Placental pericyte (primary cell): ENCODE results near the gene VAMP1. TPM values are rescaled to one million over a fixed set of nuclear protein-coding genes. Genes with fewer than 3 reads are reported as not detected.

ENCODE experiments used
- total RNA-seq: library from RNA; depleted of rRNA; stranded (reverse); fragments of >200 nt; gene quantifications from 2 replicates; pipeline ENCODE4 v1.2.3, GENCODE V29; 2012

The VAMP1 gene
- total RNA-seq = 2.1 and 3.9 TPM in 2 replicates

GRCh38 chr12:6470375-6471163 lies at the start of gene VAMP1:
VAMP1 (minus strand) TSS chr12:6470677; CDS start chr12:6470531, 146 bp downstream.

GRCh38 chr12:6493497-6494257 lies 23.2 kb upstream of the VAMP1 start, which contains the start of gene NCAPD2:
NCAPD2 (plus strand) TSS chr12:6494102; CDS start chr12:6495099, 997 bp downstream.

GRCh38 chr12:6492838-6493496 lies 22.5 kb upstream of the VAMP1 start, which contains the start of gene MRPL51:
MRPL51 (minus strand) TSS chr12:6493262; CDS start chr12:6493136, 126 bp downstream.

GRCh38 chr12:6451348-6452244 lies 18.9 kb downstream of the VAMP1 start, which contains the start of gene TAPBPL:
TAPBPL (plus strand) TSS chr12:6452042; CDS start chr12:6452249, 207 bp downstream.

GRCh38 chr12:6444704-6445688 lies 25.5 kb downstream of the VAMP1 start, which contains the start of gene CD27:
CD27 (plus strand) TSS chr12:6444955; CDS start chr12:6445096, 141 bp downstream.

Other genes starting within 250 kb of the VAMP1 start
- gene PLEKHG6, start 160.0 kb downstream of the VAMP1 start, total RNA-seq = not detected in 2 replicates
- 167 and 174 TPM in 2 replicates for gene TNFRSF1A, start 128.6 kb downstream of the VAMP1 start, total RNA-seq
- gene SCNN1A, start 95.1 kb downstream of the VAMP1 start, total RNA-seq = 0.44 and 0.57 TPM in 2 replicates
- gene LTBR, start 86.5 kb downstream of the VAMP1 start, total RNA-seq = 111 and 237 TPM in 2 replicates
- 0.29 TPM in 1 of 2 replicates, not detected in the other for gene CD27, start 25.7 kb downstream of the VAMP1 start, total RNA-seq
- 8.6 and 26.5 TPM in 2 replicates for gene TAPBPL, start 18.6 kb downstream of the VAMP1 start, total RNA-seq
- 71.2 and 74.8 TPM in 2 replicates for gene MRPL51, start 22.6 kb upstream of the VAMP1 start, total RNA-seq
- gene NCAPD2, start 23.4 kb upstream of the VAMP1 start, total RNA-seq = 23.4 and 117 TPM in 2 replicates
- gene GAPDH, start 63.8 kb upstream of the VAMP1 start, total RNA-seq = 8,063 and 8,320 TPM in 2 replicates
- 10.5 and 18.9 TPM in 2 replicates for gene IFFO1, start 85.4 kb upstream of the VAMP1 start, total RNA-seq
- 19.0 and 41.5 TPM in 2 replicates for gene NOP2, start 97.6 kb upstream of the VAMP1 start, total RNA-seq
- 239 and 306 TPM in 2 replicates for gene CHD4, start 136.7 kb upstream of the VAMP1 start, total RNA-seq
- gene LPAR5, start 165.3 kb upstream of the VAMP1 start, total RNA-seq = not detected in 2 replicates
- gene ACRBP, start 176.8 kb upstream of the VAMP1 start, total RNA-seq = under 0.01 and 0.14 TPM in 2 replicates
- gene ING4, start 192.4 kb upstream of the VAMP1 start, total RNA-seq = 23.2 and 64.3 TPM in 2 replicates
- 30.6 and 31.5 TPM in 2 replicates for gene ZNF384, start 218.7 kb upstream of the VAMP1 start, total RNA-seq
- not detected in 2 replicates for gene PIANP, start 230.1 kb upstream of the VAMP1 start, total RNA-seq